Peyer's patch (tissue), 4 donors: ENCODE data around the gene KHDC4.

Experiments used
- CTCF ChIP-seq, 6 experiments: fragments of 450-650 bp in 4 of 6; fragments of 200-600 bp in 2 of 6; sonication (generic) in 1 of 6; IDR thresholded peaks; one replicate each; pipeline ENCODE4 v1.5.1; 2017 to 2019; ENCODE audit warnings: antibody characterized with exemption in 6 of 6, mild to moderate bottlenecking in 3 of 6, moderate library complexity in 1 of 6
- POLR2A ChIP-seq, 2 donors: fragments of 450-650 bp; IDR thresholded peaks; one replicate each; pipeline ENCODE4 v1.5.1; 2017; ENCODE audit warnings: antibody characterized with exemption in 2 of 2, mild to moderate bottlenecking in 2 of 2, moderate library complexity in 2 of 2

- TF ChIP-seq CTCF (IDR thresholded peaks at IDR 0.05) (no peak), POLR2A (IDR thresholded peaks at IDR 0.05) (peak; percentile 36 to 47)
Observed at GRCh38 chr1:155978325-155978972, 44.2 kb upstream of the KHDC4 start, which contains the start of gene ARHGEF2.
